Measurements from ENCODE around the gene CIBAR2. TPM values are rescaled to one million over a fixed set of nuclear protein-coding genes. Genes with fewer than 3 reads are reported as not detected.

Gene CIBAR2
- not detected for polyA plus RNA-seq (ENCODE audit: low read depth in 6 of 6)

- Mint-ChIP-seq H3K27ac (peak within 1 kb of the TSS in 1 of 6 donors; percentile 82), H3K4me3 (peak within 1 kb of the TSS in 2 of 8 donors; percentile 63 to 73), H3K36me3 (no peaks in the 10 kb centered on the region), H3K4me1 (peaks cover 6 to 8% (median 6%) of the 10 kb centered on the region in 3 donors), H3K27me3 (no peaks in the 10 kb centered on the region), H3K9me3 (no peaks in the 10 kb centered on the region)
- no peak for DNase-seq
- no peak for ATAC-seq (ENCODE audit: low read depth in 2 of 2)
Measured at GRCh38 chr16:85112364-85112763, at the start of gene CIBAR2. CIBAR2 (minus strand) TSS chr16:85112472; CDS start chr16:85112352, 120 bp downstream.

DNA sequence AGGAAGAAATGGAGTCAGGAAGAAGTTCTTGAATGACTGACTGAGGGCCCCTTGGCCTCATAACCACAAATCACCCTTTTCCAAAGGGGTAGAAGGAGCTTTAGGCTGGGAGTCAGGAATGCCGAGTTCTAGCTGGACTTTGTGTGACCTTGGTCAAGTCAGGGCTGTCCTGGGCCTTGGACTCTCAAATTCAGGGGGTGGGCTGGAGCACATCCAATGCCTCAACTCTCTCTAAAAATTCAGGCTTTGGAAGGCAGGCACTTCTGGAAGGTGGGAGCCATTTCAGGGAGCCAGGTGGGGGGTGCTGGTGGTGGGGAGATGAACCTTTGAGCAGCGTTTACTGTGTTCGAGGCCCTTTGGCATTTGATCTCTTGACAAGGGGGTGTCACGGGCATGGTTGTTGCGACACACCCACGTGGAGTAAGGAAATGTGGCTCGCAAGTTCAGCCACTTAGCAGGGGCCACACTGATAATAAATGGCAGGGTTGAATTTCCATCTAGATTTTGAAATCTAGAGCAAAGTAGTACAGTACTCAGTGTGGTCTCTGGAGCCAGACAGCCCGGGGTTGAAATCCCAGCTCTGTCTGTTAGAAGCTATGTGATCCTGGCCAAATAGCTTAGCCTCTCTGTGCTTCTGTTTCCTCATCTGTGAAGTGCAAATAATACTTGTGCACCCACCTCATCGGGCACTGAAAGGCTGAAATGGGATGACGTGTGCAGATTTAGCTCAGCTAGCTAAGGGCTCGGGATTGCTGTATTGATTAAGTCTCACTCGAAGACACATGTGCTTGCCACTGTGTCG lies 47.1 kb upstream of the CIBAR2 start:
- H3K36me3 Mint-ChIP-seq, result no peaks in the 10 kb centered on the region
- DNase-seq (no peak), ATAC-seq (ENCODE audit: low read depth in 2 of 2) (no peak)
- H3K4me1 Mint-ChIP-seq, result peaks cover 14 to 19% (median 17%) of the 10 kb centered on the region in 3 donors
- H3K4me3 Mint-ChIP-seq, result peak overlapping the region in 4 of 8 donors; percentile 5 to 50 (median 22)
- peaks cover 10 to 31% (median 19%) of the 10 kb centered on the region in 3 donors for H3K27me3 Mint-ChIP-seq
- peak overlapping the region in 2 of 6 donors; percentile 27 to 78 for H3K27ac Mint-ChIP-seq
- H3K9me3 Mint-ChIP-seq, result peaks cover 0 to 6% (median 0%) of the 10 kb centered on the region in 7 donors

GRCh38 chr16:85158743-85159178 lies 46.5 kb upstream of the CIBAR2 start:
- peak in 1 of 2 donors; percentile 5 for ATAC-seq (ENCODE audit: low read depth in 2 of 2)
- H3K4me3 Mint-ChIP-seq, result peak overlapping the region in 5 of 8 donors; percentile 19 to 89 (median 68)
- peak overlapping the region in 1 of 6 donors; percentile 78 for H3K27ac Mint-ChIP-seq
- peaks cover 0 to 6% (median 0%) of the 10 kb centered on the region in 7 donors for H3K9me3 Mint-ChIP-seq
- DNase-seq, result no peak
- H3K27me3 Mint-ChIP-seq, result peaks cover 10 to 30% (median 18%) of the 10 kb centered on the region in 3 donors
- no peaks in the 10 kb centered on the region for H3K36me3 Mint-ChIP-seq
- peaks cover 14 to 19% (median 17%) of the 10 kb centered on the region in 3 donors for H3K4me1 Mint-ChIP-seq

GRCh38 chr16:85157813-85158742 lies 45.8 kb upstream of the CIBAR2 start:
- Mint-ChIP-seq H3K36me3 (no peaks in the 10 kb centered on the region), H3K9me3 (peaks cover 0 to 6% (median 0%) of the 10 kb centered on the region in 7 donors), H3K4me1 (peaks cover 14 to 19% (median 17%) of the 10 kb centered on the region in 3 donors), H3K27ac (peak overlapping the region; percentile 70 to 98 (median 90)), H3K27me3 (peaks cover 10 to 25% (median 18%) of the 10 kb centered on the region in 3 donors), H3K4me3 (peak overlapping the region; percentile 58 to 96 (median 90))
- DNase-seq, result peak; percentile 20
- peak; percentile 56 to 68 for ATAC-seq (ENCODE audit: low read depth in 2 of 2)

- DNase-seq (no peak), ATAC-seq (ENCODE audit: low read depth in 2 of 2) (no peak)
- Mint-ChIP-seq H3K4me1 (peaks cover 14 to 19% (median 17%) of the 10 kb centered on the region in 3 donors), H3K27me3 (peaks cover 10 to 20% (median 12%) of the 10 kb centered on the region in 3 donors), H3K36me3 (no peaks in the 10 kb centered on the region), H3K27ac (peak overlapping the region in 5 of 6 donors; percentile 78 to 98 (median 90)), H3K9me3 (peaks cover 0 to 6% (median 0%) of the 10 kb centered on the region in 7 donors), H3K4me3 (peak overlapping the region; percentile 58 to 96 (median 90))
Measured at GRCh38 chr16:85157372-85157771, 45.1 kb upstream of the CIBAR2 start.

GRCh38 chr16:85156869-85157268 lies 44.6 kb upstream of the CIBAR2 start:
- H3K27ac Mint-ChIP-seq, result peak overlapping the region in 3 of 6 donors; percentile 5 to 88 (median 31)
- H3K27me3 Mint-ChIP-seq, result peaks cover 8 to 15% (median 10%) of the 10 kb centered on the region in 3 donors
- peak overlapping the region in 6 of 8 donors; percentile 10 to 96 (median 87) for H3K4me3 Mint-ChIP-seq
- H3K9me3 Mint-ChIP-seq, result peaks cover 0 to 6% (median 0%) of the 10 kb centered on the region in 7 donors
- DNase-seq (no peak), ATAC-seq (ENCODE audit: low read depth in 2 of 2) (no peak)
- peaks cover 14 to 19% (median 17%) of the 10 kb centered on the region in 3 donors for H3K4me1 Mint-ChIP-seq
- no peaks in the 10 kb centered on the region for H3K36me3 Mint-ChIP-seq

DNA sequence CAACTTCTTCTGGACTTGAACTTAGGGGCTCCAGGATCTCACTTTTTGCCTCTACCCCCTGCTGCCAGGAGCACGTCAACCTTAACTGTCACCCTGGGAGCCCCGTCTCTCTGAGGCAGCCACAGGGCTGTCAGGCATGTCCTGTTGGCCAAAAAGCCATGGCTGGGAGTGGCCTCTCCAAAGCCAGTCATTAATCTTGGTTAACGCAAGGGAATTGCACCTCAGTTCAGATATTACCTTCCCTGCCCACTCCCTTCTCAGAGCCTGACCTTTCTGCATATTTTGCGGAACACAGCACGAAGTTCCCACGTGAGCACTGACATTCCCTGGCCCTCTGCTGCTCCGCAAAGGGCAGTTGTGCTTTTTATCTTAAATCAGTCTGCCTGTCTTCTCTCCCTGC lies 44.2 kb upstream of the CIBAR2 start:
- peak overlapping the region in 1 of 6 donors; percentile 31 for H3K27ac Mint-ChIP-seq
- H3K4me3 Mint-ChIP-seq, result peak overlapping the region in 3 of 8 donors; percentile 21 to 92 (median 85)
- H3K36me3 Mint-ChIP-seq, result no peaks in the 10 kb centered on the region
- peaks cover 4 to 11% (median 11%) of the 10 kb centered on the region in 3 donors for H3K27me3 Mint-ChIP-seq
- ATAC-seq (ENCODE audit: low read depth in 2 of 2) (no peak), DNase-seq (no peak)
- peaks cover 14 to 19% (median 17%) of the 10 kb centered on the region in 3 donors for H3K4me1 Mint-ChIP-seq
- H3K9me3 Mint-ChIP-seq, result peaks cover 0 to 6% (median 0%) of the 10 kb centered on the region in 7 donors

DNA sequence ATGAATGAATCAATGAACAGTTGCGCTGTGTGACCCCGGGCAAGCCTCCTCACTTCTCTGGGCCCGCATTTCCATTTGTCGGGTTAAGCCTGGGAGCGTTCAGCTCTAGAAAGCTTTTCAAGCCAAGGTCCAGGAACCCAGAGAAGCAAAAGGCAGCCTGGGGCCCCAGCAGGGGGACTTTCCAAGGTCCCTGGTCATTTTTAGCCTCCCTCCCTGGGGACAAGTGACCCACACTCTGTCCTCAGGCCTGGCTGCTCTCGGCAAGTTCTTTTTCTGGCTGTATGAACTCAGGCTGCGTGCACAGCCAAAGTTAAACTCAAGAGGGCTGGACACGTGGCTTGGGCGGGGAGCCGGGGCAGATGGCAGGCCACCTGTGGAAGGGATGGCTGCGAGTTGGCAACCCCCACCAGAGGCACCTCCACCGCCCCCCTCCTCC lies 41.4 kb upstream of the CIBAR2 start:
- peaks cover 14 to 20% (median 19%) of the 10 kb centered on the region in 3 donors for H3K4me1 Mint-ChIP-seq
- H3K9me3 Mint-ChIP-seq, result peaks cover 0 to 6% (median 0%) of the 10 kb centered on the region in 7 donors
- H3K36me3 Mint-ChIP-seq, result no peaks in the 10 kb centered on the region
- DNase-seq, result no peak
- H3K27me3 Mint-ChIP-seq, result peaks cover 3 to 24% (median 14%) of the 10 kb centered on the region in 3 donors
- H3K4me3 Mint-ChIP-seq, result no peak overlapping the region
- no peak overlapping the region for H3K27ac Mint-ChIP-seq
- ATAC-seq (ENCODE audit: low read depth in 2 of 2), result no peak

DNA sequence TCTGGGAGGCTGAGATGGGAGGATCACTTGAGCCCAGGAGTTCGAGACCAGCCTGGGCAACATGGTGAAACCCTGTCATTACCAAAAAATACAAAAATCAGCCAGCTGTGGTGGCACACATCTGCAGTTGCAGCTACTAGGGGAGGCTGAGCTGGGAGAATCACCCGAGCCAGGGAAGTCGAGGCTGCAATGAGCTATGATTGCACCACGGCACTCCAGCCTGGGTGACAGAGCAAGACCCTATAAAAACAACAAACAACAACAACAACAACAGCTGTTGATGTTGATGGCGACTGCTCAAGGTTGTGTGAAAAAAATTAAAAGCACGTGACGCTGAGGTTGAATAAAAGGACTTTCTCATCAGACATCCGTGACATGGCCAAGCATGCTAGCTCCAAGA lies 40.8 kb upstream of the CIBAR2 start:
- H3K9me3 Mint-ChIP-seq, result peaks cover 0 to 6% (median 0%) of the 10 kb centered on the region in 7 donors
- ATAC-seq (ENCODE audit: low read depth in 2 of 2), result no peak
- peak overlapping the region in 1 of 8 donors; percentile 29 for H3K4me3 Mint-ChIP-seq
- H3K4me1 Mint-ChIP-seq, result peaks cover 7 to 16% (median 16%) of the 10 kb centered on the region in 3 donors
- H3K36me3 Mint-ChIP-seq, result no peaks in the 10 kb centered on the region
- no peak for DNase-seq
- peaks cover 2 to 24% (median 14%) of the 10 kb centered on the region in 3 donors for H3K27me3 Mint-ChIP-seq
- H3K27ac Mint-ChIP-seq, result no peak overlapping the region

GRCh38 chr16:85152414-85153030 lies 40.2 kb upstream of the CIBAR2 start:
- Mint-ChIP-seq H3K4me1 (peaks cover 2 to 11% (median 10%) of the 10 kb centered on the region in 3 donors), H3K27me3 (peaks cover 0 to 24% (median 14%) of the 10 kb centered on the region in 3 donors), H3K9me3 (peaks cover 0 to 6% (median 0%) of the 10 kb centered on the region in 7 donors), H3K4me3 (no peak overlapping the region), H3K36me3 (no peaks in the 10 kb centered on the region), H3K27ac (no peak overlapping the region)
- DNase-seq (no peak), ATAC-seq (ENCODE audit: low read depth in 2 of 2) (no peak)

DNA sequence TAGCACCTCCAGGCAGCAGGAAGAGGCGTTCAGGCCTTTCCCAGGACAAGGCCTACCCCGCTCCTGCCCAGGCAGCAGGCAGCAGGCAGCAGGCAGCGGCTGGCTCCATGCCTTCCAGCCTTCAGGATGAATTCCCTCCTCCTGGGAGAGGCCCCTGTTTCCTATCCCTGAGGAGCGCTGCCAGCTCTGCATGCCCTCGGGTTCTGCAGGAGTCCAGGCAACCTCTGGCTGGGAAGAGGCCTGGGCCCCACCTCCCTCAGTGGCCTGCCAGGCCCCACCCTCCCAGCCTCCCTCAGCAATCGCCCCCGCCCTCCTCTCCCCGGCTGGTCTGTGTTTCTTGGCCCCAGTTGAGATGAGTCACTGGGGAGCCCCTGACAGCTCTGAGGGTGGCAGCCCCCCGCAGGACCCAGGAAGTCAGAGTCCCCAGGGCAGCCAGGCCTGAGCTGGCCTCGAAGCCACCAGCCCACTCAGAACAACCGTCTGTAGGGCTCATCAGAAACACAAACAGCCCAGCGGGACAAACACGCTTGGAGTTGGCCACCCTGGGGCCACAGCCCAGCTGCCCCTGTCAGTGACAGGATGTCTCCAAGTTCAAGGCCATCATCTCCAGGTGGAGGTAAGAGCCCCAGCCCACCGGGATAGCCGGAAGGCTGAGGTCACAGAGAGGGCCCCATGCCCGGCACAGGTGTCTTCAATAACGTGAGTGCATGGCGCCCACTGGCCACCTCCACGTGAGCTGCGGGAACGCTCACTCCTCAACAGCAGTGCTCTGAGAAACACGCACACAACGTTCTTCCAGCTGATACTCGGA lies 39.5 kb upstream of the CIBAR2 start:
- peaks cover 0 to 3% (median 0%) of the 10 kb centered on the region in 7 donors for H3K9me3 Mint-ChIP-seq

More for the DNA sequence above, 39.5 kb upstream of the CIBAR2 start:
- peaks cover 0 to 5% (median 3%) of the 10 kb centered on the region in 3 donors for H3K4me1 Mint-ChIP-seq
- peaks cover 0 to 18% (median 10%) of the 10 kb centered on the region in 3 donors for H3K27me3 Mint-ChIP-seq
- no peak for DNase-seq
- no peaks in the 10 kb centered on the region for H3K36me3 Mint-ChIP-seq
- peak overlapping the region in 1 of 8 donors; percentile 21 for H3K4me3 Mint-ChIP-seq
- ATAC-seq (ENCODE audit: low read depth in 2 of 2), result no peak
- no peak overlapping the region for H3K27ac Mint-ChIP-seq

Data from naive B cell (primary cell).